ENCODE measurements around the gene NLRC5. TPM values are rescaled to one million over a fixed set of nuclear protein-coding genes. Genes with fewer than 3 reads are reported as not detected.
A peak's percentile ranks its signal among the peaks of the same experiment; 100 is the strongest.

The NLRC5 gene
- total RNA-seq, 1 donor from 2014 or later = 1.5 TPM

DNA sequence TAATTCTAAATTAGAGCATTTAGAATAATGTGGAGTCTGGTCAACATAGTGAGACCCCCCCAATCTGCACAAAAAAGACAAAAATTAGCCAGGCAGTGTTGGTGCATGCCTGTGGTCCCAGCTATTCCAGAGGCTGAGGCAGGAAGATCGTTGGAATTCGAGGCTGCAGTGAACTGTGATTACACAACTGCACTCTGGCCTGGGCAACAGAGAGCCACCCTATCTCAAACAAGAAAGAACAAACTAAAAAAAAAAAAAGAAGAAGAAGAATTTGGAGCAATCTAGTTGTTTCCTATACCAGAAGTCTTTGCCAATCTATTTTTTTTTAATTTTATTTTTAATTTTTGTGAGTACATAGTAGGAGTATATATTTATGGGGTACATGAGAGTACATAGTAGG is 21.6 kb upstream of the NLRC5 start:
- Mint-ChIP-seq H3K4me1 (ENCODE audit: low read depth, unreplicated experiment) (peaks cover 6% of the 10 kb centered on the region), H3K9me3 (ENCODE audit: unreplicated experiment) (peaks cover 4% of the 10 kb centered on the region), H3K4me3 (ENCODE audit: unreplicated experiment) (no peak overlapping the region), H3K27ac (ENCODE audit: unreplicated experiment) (no peak overlapping the region), H3K36me3 (ENCODE audit: unreplicated experiment) (no peaks in the 10 kb centered on the region), H3K27me3 (ENCODE audit: unreplicated experiment) (peaks cover 3% of the 10 kb centered on the region)
- no peak for DNase-seq
- TF ChIP-seq CTCF (IDR thresholded peaks at IDR 0.05; ENCODE audit: partially characterized antibody, unreplicated experiment) = no peak

DNA sequence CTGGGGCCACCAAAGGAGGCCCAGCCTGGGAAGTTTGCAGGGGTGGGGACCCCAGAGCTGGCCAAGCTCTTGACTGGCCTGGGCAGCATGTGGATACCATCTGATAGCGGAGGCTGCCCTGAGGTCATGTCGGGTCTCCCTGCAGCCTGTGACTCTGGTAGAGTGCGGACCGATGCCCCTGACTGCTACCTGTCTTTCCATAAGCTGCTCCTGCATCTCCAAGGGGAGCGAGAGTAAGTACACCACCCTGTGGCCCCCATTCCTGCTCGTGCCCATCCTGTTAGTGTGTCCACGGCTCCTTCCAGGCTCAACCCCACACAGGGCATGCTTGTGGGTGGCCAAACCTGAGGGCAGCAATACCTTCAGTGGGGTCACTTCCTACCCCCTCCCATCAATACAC is 19.6 kb upstream of the NLRC5 start:
- peaks cover 6% of the 10 kb centered on the region for H3K4me1 Mint-ChIP-seq (ENCODE audit: low read depth, unreplicated experiment)
- no peak for DNase-seq
- H3K27ac Mint-ChIP-seq (ENCODE audit: unreplicated experiment) = no peak overlapping the region
- H3K4me3 Mint-ChIP-seq (ENCODE audit: unreplicated experiment) = no peak overlapping the region
- H3K36me3 Mint-ChIP-seq (ENCODE audit: unreplicated experiment) = no peaks in the 10 kb centered on the region
- no peak for TF ChIP-seq CTCF (IDR thresholded peaks at IDR 0.05; ENCODE audit: partially characterized antibody, unreplicated experiment)
- peaks cover 8% of the 10 kb centered on the region for H3K9me3 Mint-ChIP-seq (ENCODE audit: unreplicated experiment)
- peaks cover 4% of the 10 kb centered on the region for H3K27me3 Mint-ChIP-seq (ENCODE audit: unreplicated experiment)

- no peak overlapping the region for H3K4me3 Mint-ChIP-seq (ENCODE audit: unreplicated experiment)
- H3K9me3 Mint-ChIP-seq (ENCODE audit: unreplicated experiment) = peaks cover 8% of the 10 kb centered on the region
- H3K27me3 Mint-ChIP-seq (ENCODE audit: unreplicated experiment) = peaks cover 6% of the 10 kb centered on the region
- no peak for DNase-seq
- H3K4me1 Mint-ChIP-seq (ENCODE audit: low read depth, unreplicated experiment) = peaks cover 6% of the 10 kb centered on the region
- TF ChIP-seq CTCF (IDR thresholded peaks at IDR 0.05; ENCODE audit: partially characterized antibody, unreplicated experiment) = no peak
- no peaks in the 10 kb centered on the region for H3K36me3 Mint-ChIP-seq (ENCODE audit: unreplicated experiment)
- H3K27ac Mint-ChIP-seq (ENCODE audit: unreplicated experiment) = no peak overlapping the region
Observed at GRCh38 chr16:56970934-56971767, 18.2 kb upstream of the NLRC5 start.

DNA sequence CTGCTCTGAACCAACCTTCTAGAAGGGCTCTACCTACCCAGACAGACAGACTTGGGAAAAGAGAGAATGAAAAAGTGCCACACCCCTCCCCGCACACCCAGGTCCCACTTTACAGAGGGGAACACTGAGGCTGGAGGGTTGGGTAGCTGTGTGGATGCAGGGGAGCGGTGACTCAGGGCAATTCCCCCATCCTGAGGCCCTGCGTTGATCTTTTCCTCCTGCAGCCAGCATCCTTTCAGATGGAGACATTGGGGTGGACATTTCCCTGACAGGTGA is 17.7 kb upstream of the NLRC5 start:
- no peak for DNase-seq
- Mint-ChIP-seq H3K4me3 (ENCODE audit: unreplicated experiment) (no peak overlapping the region), H3K36me3 (ENCODE audit: unreplicated experiment) (peaks cover 4% of the 10 kb centered on the region), H3K9me3 (ENCODE audit: unreplicated experiment) (peaks cover 8% of the 10 kb centered on the region), H3K4me1 (ENCODE audit: low read depth, unreplicated experiment) (peaks cover 6% of the 10 kb centered on the region), H3K27ac (ENCODE audit: unreplicated experiment) (no peak overlapping the region), H3K27me3 (ENCODE audit: unreplicated experiment) (peaks cover 6% of the 10 kb centered on the region)
- TF ChIP-seq CTCF (IDR thresholded peaks at IDR 0.05; ENCODE audit: partially characterized antibody, unreplicated experiment) = no peak

GRCh38 chr16:56972403-56973293 is 16.7 kb upstream of the NLRC5 start:
- no peak overlapping the region for H3K4me3 Mint-ChIP-seq (ENCODE audit: unreplicated experiment)
- H3K4me1 Mint-ChIP-seq (ENCODE audit: low read depth, unreplicated experiment) = peaks cover 6% of the 10 kb centered on the region
- peaks cover 8% of the 10 kb centered on the region for H3K9me3 Mint-ChIP-seq (ENCODE audit: unreplicated experiment)
- H3K27me3 Mint-ChIP-seq (ENCODE audit: unreplicated experiment) = peaks cover 9% of the 10 kb centered on the region
- peaks cover 4% of the 10 kb centered on the region for H3K36me3 Mint-ChIP-seq (ENCODE audit: unreplicated experiment)
- peak; percentile 58 for DNase-seq
- no peak overlapping the region for H3K27ac Mint-ChIP-seq (ENCODE audit: unreplicated experiment)
- TF ChIP-seq CTCF (IDR thresholded peaks at IDR 0.05; ENCODE audit: partially characterized antibody, unreplicated experiment) = no peak
